Measurements from ENCODE around the gene SRD5A3. TPM values are rescaled to one million over a fixed set of nuclear protein-coding genes. Genes with fewer than 3 reads are reported as not detected.

SRD5A3 gene
- 52.8 TPM for total RNA-seq

DNA sequence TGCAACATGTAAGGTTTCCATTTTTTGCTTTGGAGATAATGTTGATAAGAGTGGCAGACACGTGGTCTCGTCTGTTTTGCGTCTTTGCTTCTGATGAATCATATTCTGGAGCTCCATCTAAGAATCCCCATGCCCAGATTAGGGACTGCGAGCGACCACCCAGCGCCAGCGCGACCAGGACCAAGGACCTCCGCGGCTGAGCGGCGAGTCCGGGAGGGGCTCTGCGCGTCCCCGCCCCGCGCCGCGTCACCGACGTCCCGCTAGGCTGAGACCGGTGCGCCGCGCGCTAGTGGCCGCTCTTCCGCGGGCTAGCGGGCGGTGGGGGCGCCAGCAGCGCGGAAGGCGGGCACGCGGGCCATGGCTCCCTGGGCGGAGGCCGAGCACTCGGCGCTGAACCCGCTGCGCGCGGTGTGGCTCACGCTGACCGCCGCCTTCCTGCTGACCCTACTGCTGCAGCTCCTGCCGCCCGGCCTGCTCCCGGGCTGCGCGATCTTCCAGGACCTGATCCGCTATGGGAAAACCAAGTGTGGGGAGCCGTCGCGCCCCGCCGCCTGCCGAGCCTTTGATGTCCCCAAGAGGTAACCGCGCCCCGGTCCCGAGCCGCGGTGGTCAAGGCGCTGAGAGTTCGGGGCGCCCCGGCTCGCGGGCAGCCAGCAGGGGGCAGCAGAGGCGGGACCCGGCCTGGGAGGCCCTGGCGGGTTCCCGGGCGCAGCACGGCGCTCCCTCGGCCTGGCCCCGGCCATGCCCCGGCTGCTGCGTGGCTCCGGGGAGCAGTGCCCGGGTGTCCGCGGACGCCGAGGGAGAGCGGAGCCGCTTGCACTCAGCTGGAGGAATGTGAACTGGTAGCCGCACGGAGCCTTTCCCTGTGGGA is at the start of gene SRD5A3:
SRD5A3 (plus strand) TSS at position 263 of the 871 bp plus-strand sequence; CDS start at position 358, 95 bp downstream.
- peak; percentile 95 for ATAC-seq

DNA sequence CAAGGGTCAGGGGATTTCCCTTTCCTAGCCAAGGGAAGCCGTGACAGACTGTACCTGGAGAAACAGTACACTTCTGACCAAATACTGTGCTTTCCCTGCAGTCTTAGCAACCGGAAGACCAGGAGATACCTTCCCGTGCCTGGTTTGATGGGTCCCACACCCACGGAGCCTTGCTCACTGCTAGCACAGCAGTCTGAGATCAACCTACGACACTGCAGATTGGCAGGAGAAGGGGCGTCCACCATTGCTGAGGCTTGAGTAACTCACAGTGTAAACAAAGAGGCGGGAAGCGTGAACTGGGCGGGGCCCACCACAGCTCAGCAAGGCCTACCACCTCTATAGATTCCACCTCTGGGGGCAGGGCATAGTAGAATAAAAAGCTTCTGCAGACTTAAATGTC is 48.7 kb upstream of the SRD5A3 start:
- ATAC-seq = peak; percentile 100

DNA sequence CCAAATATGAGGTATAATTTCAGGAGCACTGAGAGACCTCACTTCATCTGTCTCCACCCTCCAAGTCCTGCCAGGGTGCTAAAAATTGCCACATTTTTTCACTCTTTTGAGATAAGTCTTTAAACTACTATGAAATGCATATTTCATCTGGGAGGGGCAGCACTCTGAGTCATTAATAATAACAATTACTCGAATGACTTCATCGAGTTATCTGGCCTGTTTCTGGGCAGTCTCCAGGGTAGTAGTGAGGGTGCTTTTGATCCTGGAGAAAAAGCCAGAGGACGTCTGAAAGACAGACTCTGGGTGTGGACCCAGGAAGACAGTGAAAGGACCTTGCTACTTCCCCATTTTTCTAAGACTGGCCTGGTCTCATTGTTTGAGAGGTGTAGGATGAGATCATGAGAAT is 42.3 kb upstream of the SRD5A3 start:
- peak; percentile 100 for ATAC-seq

DNA sequence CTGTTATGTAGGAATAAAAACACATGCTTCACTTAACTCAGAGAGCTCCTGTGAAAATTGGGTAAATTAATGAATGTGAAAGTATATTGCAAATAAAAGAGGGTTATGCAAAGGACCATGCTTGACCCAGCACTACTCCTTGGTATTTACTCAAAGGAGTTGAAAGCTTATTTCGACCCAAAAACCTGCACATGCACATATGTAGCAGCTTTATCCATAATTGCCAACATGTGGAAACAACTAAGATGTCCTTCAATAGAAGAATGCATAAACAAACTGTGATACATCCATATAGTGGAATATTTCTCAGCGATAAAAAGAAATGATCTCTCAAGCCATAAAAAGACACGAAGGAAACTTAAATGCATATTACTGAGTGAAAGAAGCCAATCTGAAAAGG is 41.7 kb upstream of the SRD5A3 start:
- ATAC-seq = no peak

DNA sequence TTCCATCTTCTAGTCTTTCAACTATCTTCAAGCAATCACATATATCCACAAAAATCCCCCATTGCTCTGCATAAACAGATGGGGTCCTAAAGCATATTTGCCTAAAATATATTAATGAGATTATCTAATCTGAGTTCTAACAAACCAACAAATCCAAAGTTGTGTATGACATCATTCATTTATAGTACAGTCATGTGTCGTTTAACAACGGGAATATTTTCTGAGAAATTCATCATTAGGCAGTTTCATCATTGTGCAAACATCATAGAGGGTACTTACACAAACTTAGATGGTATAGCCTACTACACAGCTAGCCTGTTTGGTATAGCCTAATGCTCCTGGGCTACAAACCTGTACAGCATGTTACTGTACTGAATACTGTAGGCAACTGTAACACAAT is 38.0 kb upstream of the SRD5A3 start:
- ATAC-seq = no peak

DNA sequence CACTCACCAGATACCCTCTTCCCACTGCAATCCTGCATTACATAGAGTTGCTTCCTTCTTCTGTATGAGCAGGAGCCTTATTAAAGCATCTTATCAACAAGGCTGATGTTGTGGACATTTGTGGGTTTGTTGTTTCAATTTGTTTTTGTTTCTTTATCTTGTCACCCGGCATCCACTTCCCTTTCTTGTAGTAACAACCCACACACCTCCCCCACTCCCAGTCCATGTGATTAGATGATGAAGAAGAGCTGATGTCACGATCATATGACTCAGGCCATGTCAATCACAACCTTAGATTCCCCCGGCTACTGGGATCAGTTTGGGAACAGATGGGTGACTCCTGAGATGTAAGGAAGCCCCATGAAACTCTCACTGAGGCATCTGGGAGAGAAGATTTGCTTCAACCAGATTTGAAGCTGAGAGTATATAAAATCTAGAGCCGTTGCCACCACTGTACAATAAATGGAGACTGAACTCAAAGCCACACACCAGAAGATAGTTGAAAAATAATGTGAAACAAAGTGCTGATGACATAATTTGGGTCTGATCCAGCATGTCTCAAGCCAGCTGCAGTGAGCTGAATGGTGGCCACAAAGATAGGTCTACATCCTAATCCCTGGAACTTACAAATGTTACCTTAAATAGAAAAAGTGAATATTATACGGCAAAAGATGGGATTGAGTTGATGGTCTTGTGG is 34.1 kb upstream of the SRD5A3 start:
- no peak for ATAC-seq

DNA sequence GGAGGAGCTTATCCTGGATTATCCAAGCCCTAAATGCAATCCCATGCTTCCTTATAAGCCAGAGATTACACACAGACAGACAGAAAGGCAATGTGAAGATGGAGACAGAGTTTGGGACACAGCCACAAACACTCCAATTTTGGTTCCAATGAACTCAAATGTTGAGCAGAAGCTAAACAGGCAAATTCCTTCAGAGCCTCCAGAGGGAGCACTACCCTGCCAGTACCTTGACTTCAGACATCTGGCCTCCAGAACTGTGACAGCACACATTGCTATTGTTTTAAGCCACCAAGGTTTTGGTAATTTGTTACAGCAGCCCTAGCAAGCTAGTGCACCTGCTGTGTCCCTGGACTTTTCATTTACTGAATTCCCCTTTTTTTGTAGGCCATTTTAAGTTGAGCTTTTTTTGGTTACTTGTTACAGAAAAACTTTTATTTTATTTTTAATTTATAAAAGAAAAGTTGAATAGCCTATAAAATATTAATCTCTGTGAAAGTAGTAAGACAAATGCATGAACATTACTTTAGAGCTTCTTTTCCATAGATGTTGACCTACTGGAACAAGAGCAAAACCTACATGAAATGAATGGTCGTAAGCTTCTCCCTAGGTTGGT is 33.4 kb upstream of the SRD5A3 start:
- ATAC-seq = peak; percentile 74

DNA sequence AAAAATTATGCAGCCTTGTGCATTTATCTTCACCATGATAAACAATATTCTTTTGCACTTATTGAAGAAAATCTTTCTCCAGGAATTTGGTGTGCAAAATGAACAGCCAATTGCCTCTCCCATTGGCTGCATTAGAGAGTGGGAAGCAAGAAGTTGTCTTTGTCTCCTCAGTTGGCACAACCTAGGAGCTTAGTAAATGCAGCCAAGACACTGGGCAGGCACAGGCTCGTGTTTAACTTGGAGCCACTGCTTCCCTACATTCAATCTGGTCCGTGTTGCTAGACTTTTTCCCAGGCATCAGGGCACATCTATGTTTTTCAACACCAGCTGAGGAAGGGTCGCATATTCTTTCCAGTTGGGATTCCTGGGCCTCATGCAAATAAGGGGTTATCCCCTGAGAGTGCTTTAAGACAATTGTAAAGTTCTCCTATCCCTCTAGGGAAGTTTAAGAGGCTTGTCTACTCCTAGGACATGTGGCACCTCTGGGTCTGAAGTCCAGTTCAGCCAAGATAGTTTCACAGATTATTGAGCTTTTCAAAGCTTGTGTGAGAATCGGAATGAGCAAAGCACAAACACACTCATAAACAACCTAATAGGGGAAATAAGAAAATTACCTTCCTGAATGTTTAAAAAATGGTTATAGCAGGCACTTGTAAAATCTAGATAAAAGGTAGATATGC is 31.8 kb upstream of the SRD5A3 start:
- no peak for ATAC-seq

DNA sequence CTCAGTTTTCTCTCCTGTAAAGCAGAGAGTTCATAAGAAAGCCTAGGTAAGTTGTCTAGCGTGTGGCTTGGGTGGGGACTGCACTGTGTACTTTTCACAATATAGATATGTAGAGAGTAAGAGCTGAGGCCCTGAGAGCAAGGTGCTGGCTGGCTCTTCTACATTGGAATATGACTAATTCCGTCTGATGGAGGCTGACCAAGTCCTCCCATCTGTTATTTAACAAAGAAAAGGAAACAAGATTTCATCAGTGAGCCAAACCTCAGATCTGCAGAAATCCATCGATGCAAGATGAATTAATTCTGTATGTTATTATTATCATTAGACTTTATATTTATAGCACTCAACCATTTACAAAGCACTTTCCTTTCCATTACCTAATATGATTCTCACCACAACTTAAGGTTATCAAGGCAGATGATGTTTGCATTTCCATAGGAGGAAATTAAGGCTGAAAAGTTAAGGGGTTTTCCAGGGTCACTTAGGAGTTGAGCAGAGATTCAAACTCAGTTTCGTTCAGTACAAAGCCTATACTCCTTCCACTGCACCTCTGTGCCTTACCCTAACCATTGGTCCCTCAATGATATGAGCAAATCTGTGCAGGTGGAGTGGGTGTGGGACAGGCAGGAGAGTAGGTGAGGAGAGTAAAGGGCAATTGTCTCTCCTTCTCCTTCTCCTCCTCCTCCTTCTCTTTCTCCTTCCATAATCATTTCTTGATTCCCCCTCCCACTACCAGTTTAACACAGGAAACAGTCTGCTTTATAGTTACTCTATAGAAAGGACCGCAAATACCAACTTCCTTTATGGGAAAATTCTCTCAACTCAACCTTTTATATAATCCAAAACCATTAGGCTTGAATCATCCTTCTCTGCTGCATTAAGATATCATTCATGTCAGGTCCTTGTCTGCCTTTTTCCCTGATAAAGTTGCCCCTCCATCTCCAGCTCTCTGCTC is 27.6 kb upstream of the SRD5A3 start:
- peak; percentile 63 for ATAC-seq

DNA sequence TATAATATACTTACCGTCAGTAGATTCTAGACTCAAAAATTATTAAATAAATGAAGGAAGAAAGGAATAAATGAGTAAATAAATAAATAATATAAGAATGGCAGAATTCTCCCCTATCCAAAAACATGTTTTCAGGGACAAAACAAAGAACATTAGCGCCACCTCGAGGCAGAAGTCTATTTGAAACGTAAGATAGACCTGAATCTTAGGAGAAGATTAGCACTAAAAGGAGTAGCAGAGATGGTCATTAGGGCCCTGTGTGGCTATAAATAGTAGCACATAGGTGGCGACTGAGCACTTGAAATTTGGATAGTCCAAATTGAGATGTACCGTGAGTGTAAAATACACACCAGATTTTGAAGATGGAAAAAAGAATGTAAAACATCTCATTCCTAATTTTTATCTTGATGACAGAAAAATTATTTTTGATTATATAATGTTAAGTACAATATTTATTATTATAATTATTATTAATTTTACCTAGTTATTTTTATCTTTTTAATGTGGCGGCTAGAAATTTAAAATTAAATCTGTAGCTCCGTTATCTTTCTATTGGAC is 24.3 kb upstream of the SRD5A3 start:
- peak; percentile 84 for ATAC-seq

DNA sequence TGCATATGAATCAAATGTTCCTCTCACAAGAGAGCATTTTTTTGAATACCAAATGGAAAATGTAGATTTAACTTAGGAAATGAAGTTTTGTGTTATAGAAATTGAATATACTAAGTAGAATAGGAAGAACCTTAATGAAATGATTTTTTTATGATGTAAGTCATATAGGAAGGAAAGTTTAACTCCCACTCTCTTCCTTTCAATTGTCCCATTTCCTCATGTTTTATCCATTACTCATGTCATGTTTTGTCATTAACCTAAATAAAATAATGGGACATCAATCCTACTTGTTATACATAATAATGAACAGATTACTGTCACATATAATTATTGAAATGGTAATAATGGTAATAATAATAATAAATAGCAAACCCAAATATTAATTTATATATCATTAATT is 22.7 kb upstream of the SRD5A3 start:
- no peak for ATAC-seq

DNA sequence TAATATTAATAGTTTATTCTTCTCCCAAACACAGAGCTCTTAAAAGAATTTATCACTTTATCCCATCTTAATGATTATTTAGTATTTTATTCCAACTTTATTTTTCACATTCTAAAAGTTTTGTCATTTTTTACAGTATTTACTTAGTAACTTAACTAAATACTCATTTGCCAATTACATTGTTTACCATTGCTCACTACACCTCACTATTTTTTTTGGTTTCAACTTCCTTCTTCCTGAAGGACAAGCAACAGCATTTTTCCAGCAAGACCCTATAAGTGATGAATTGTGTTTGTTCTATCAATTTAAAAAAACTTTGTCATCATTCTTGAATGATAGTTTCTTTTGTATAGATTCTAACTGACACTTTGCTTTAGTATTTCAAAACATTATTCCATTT is 19.4 kb upstream of the SRD5A3 start:
- ATAC-seq = no peak

DNA sequence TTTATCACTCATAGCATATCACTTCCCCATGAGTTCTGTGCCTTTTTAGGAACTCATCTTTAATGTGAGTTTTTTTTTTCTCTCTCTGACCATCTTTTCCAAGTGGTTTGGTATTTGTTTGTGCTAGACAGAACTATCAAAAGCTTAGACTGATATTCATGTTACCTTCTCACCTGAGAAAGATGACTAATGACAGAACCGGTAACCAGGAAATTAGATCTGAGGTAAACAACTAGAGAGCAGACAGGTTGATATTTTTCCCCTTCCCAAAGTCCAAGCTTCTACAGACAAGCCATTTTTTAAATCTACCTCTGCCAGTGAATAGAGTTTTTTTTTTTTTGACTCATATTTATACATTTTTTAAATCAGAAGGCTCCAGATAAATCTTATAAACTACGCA is 17.0 kb upstream of the SRD5A3 start:
- ATAC-seq = peak; percentile 48

DNA sequence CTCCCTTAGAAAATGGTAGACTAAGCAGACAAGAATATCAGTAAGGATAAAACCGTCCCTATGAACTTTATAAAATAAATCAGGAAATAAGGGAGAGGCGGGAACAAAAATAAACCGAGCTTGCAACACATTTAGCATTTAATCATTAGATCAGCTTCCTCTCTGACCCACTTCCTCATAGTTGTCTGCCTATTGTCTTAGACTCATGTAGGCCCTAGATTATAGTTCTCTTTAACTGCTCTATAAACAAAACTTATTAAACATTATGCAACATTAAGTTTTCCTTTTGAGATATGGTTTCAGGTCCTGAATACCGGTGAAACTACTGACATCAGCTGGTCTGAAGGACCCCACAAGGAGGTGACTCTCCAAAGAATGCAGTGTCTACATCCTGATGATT is 15.8 kb upstream of the SRD5A3 start:
- peak; percentile 85 for ATAC-seq

DNA sequence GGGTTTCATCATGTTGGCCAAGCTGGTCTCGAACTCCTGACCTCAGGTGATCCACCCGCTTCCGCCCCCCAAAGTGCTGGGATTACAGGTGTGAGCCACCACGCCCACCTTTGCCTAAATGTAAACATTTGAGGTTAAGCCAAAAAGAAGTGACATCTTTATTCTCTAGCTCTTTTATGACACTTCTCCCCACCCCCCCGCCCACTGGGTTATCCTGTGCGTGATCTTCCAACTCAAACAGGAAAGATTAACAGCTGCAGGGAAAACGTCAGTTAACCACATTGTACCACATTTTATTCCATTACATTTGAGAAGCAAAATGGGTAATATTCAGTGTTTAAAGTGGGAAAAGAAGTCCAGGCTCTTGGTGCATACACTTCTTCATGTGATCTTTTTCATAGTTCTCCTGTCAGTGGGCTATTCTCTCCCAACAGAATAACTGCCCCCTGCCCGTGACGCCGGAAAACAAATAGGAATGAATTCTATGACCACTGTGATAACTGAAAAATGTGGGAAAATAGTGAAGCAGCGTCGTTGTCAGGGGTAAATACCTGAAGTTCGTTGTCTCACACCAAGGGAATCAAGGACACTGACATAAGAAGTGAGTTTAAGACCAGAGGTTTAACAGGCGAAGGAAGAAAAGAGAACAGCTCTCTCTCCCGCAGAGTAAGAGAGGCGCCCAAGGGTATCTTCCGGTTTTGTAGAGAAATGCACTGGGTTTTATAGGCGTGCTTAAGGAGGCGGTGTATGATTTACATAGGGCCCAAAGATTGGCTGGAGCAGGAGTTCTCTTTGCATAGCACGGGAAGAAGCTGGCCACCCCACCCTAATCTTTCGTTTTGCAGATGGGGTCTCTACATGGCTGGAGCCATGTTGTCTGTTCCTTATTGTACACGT is 9.7 kb upstream of the SRD5A3 start:
- ATAC-seq = no peak

DNA sequence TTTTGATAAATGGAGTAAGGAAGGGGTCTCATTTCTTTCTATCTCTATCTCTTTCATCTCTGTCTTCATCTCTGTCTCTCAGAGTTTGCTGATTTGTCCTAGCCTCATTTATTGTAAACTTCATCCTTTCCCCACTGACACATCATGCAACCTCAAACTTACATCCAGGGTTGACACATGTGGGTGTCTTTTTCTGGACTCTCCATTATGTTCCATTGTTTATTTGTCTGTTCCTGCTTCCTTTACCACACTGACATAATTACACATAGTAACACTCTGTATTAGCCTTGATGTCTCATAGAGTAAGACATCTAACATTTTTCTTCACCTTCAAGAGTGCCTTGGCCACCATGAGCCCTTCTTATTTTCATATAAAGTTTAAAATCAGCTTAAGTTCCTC is 8.1 kb upstream of the SRD5A3 start:
- ATAC-seq = peak; percentile 66

DNA sequence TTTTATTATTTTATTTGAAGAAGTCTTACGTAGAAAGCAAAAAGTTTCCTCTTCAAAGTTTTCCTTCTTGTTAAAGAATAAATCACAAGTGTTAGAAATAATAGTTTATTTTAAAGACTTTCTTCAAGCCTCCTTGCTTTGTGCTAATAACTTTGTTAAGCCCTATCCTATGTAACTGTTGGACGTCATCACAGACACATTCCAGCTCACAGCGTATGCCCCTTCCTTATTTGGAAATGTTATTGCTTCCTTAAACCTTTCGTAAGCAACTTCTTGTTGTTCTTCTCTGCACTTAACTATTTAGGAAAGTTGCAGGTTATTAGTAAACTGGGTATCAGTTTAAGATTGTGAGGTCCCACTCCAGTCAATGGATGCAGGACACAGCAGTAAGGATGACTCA is 7.6 kb upstream of the SRD5A3 start:
- no peak for ATAC-seq

DNA sequence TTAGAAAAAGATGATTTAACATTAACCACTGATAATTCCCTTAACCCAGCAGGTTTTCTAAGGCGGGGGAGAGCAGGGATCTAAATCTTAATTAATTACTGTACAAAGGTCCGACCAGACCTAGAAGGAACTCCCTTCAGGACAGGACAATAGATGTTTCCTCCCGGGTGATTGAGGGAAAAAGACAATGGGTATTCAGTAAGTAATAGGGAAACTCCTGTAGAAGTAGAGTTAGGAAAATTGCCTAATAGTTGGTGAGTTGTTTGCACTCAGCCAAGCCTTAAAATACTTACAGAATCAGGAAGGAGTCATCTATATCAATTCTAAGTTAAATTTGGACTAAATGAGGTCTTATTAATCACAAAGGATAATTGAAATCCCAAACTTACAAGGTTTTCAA is 5.8 kb upstream of the SRD5A3 start:
- ATAC-seq = peak; percentile 25

DNA sequence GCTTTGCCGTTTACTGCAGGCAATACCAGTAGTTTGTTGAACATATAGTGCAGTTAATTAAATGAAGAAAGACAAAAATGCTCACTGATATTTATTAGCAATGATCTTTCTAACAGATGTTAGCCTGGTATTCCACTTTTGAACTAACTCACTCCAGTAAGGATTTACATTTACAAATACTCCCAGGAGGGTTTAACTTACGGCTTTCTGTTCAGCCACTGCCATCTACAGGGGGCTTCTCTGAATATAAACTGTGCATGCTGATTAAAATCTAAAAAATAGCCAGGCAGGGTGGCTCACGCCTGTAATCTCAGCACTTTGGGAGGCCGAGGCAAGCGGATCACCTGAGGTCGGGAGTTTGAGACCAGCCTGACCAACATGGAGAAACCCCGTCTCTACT is 2.2 kb upstream of the SRD5A3 start:
- ATAC-seq = no peak

DNA sequence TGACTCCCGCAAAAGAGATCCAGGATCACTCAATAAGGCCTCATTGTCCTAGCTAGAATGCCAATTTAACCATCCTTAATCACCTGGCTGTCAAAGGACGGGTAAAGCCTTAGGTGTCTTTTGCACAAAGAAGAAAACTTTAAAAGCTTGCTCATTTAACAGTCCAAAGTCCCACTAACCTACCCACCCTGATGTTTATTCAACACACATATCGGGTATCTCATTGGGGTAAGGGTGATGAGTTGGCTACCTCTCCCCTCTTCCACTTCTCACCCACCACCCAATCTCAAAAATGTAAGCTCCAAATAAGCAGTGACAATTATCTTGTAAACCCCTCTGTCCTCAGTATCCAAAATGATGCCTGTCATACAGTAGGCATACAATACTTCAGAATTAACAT is 988 bp upstream of the SRD5A3 start:
- no peak for ATAC-seq

All from esophagus mucosa (tissue), 1 donor.